HFF-Myc (cell line): ENCODE data around the gene PLCB1.
A peak's percentile ranks its signal among the peaks of the same experiment; 100 is the strongest.

Source experiments
- DNase-seq: peaks from one replicate; pipeline ENCODE4 v3.0.0-alpha.2; 2011; ENCODE audit warnings: low read depth; ENCODE audit errors: extremely low read depth
- H3K4me3 ChIP-seq: replicated peaks from 2 replicates; pipeline ENCODE4 v1.5.1; 2011; ENCODE audit warnings: low read depth, mild to moderate bottlenecking, control low read depth, low read length
- CTCF ChIP-seq: IDR thresholded peaks from 2 replicates; pipeline ENCODE4 v1.5.1; 2012; ENCODE audit warnings: mild to moderate bottlenecking, low read depth, low read length, control low read depth; ENCODE audit errors: missing control alignments

Gene PLCB1

DNA sequence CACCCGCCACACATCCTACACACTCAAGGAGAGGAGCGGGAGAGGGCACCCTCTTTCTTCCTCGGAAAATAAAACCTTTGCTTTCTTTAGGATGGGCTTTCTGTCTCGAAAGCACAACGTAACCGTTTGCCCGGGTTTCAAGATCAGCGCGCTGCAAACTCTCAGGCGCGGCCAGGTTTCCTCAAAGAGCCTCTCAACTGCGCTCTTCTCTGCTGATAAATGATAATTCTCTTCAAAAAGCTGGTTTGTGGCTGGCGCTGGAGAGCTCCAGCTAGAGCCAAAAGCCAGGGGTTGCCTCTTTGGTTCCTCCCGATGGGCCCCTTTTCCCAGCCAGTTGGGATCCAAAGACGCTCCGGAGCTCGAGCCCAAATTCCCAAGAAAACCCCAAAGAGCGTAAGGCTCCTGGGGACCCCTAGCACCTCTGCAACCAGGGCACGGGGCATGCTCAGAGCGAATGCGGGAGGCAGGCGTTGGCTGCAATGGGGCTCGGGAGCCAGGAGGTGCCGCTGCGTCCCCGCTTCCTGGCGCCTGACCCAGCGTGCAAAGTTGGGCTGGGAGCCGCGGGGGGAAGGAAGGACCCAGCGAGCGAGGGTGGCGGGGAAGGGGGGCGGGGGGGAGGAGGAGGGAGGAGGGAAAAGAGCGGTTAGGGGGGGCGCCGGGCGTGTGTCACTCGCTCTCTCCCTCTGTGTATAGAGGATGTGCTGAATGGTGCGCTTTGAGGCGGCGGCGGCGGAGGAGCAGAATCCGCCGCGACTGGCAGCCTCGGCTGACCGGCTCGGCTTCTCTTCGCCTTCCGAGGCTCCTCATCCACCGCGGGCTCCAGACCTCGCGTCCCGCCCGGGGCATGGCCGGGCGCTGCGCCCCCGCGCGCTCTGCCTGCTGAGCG, at the start of gene PLCB1:
TSS of gene PLCB1 (plus strand) at position 669 of the 886 bp plus-strand sequence. CDS start 386 bp downstream, outside the sequence.
- H3K4me3 ChIP-seq: peak within 1 kb of the TSS; percentile 68
- peak; percentile 52 for DNase-seq
- peak; percentile 85 for TF ChIP-seq CTCF

DNA sequence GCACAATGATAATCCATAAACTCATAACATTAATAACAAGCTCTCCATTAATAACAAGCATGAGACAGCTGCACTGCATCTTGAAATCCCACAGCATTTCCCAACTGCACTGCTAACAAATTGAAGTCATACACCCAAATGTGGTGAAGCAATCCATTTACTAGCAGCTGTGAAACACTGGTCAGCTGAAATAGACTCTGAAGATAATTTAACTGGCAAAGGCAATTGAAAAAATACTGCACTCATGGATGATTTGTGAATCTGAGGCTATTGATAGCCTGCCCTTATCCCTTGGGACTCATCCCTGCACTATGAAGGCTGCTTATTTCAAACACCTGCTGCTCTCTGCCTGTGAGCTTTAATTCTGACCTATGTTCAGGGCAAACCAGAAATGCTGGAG, 49.1 kb upstream of the PLCB1 start:
- no peak for TF ChIP-seq CTCF
- no peak overlapping the region for H3K4me3 ChIP-seq
- DNase-seq: no peak

DNA sequence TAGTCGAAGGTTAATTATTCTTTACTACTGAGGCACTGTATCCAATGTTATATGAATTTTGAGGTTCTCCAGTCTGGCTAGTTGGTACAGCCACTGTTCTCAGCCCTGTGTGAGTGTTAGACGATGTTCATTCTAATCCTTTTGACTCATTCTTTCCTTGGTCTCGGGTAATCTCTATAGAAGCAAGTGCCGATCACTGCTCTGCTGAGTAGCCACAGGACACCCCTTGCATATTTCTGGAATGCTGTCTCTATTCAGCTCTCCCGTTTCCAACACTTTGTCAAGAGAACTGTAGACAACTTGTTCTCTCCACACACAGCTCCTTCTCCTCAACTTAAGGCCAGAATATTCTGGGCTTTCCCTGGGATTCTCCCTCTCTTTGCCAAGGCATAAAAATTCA, 42.4 kb upstream of the PLCB1 start:
- H3K4me3 ChIP-seq: no peak overlapping the region
- TF ChIP-seq CTCF: no peak
- no peak for DNase-seq

DNA sequence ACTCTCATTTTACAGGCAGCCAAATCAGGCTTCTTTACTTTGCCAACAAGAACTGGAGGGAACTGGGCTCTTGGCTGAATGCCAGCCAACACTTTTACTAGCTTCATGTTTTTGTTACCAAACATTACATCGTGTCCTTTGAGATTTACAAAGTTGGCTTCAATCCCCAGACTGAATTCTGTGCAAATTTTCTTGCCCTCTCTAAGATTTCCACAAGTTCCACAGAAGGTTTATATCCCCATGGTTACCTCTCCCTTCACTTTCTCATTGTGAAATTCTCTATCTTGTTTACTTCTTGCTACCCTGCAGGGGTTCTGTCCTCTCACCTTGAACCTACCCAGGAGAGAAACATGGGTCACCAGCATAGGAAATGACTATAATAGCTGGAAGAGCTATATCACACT, 37.6 kb upstream of the PLCB1 start:
- no peak overlapping the region for H3K4me3 ChIP-seq
- peak; percentile 25 for DNase-seq
- TF ChIP-seq CTCF: no peak

GRCh38 chr20:8094850-8095249, 37.2 kb upstream of the PLCB1 start:
- TF ChIP-seq CTCF: no peak
- peak; percentile 22 for DNase-seq
- H3K4me3 ChIP-seq: no peak overlapping the region

DNA sequence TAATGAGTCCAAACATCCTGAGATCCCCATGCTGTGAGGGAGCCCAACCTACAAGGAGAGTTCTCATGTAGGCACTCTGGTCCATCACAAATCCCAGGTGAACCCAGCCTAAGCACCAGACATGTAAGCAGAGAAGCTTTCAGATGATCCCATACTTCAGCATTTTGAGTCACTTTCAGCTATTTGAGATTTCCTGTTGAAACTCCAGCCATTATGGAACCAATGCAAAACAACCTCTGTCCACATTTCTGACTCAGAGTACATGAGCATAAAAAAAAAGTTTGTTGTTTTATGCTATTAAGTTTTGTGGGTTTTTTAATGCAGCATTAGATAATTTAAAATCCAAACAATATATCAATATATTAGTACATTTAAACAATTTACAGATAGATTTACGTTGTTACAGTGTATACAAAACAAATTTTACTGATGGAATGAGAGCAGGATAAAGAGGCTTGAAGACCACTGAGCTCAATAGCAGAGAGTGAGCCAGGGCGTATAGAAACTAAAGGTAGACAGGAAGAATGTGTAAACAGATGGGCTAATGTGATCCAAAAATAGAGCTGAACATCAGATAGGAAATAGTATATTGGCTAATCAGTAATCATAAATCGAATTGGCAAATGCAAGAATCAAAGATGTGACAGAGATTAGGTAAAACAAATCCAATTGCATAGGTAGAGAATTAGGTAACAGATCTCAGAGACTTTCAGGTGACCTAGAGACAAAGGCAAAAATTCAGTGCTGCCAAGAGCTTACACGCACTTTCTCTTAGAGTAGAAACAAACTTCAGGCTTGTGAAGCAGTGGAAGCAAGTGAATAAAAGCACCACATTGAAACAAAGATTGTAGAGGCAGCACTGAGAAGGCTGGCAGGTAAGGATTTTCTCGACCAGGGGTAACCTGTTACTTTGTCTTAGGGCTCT, 36.2 kb upstream of the PLCB1 start:
- no peak for TF ChIP-seq CTCF
- H3K4me3 ChIP-seq: no peak overlapping the region
- no peak for DNase-seq
